Endodermal cell (in vitro differentiated cells): ENCODE measurements around the gene AK8. TPM values are rescaled to one million over a fixed set of nuclear protein-coding genes. Genes with fewer than 3 reads are reported as not detected.

ENCODE experiments used
- DNase-seq: peaks from one replicate; pipeline ENCODE4 v3.0.0-alpha.2; 2017
- H3K27ac ChIP-seq: 2 replicates; pipeline ENCODE4 v1.5.1; 2013; ENCODE audit warnings: mild to moderate bottlenecking, low read depth, low read length, moderate library complexity
- H3K27me3 ChIP-seq: 2 replicates; pipeline ENCODE4 v1.6.1; 2013; ENCODE audit warnings: mild to moderate bottlenecking, low read length, moderate library complexity; ENCODE audit not compliant: insufficient read depth, control insufficient read depth, poor library complexity, severe bottlenecking
- H3K36me3 ChIP-seq: 2 replicates; pipeline ENCODE4 v1.7.0; 2013; ENCODE audit warnings: mild to moderate bottlenecking, low read length, moderate library complexity; ENCODE audit not compliant: control insufficient read depth, insufficient read depth
- H3K4me1 ChIP-seq: one replicate; pipeline ENCODE4 v1.7.0; 2013; ENCODE audit warnings: low read length; ENCODE audit not compliant: control insufficient read depth, insufficient read depth
- H3K4me3 ChIP-seq: 2 replicates; pipeline ENCODE4 v1.5.1; 2013; ENCODE audit warnings: mild to moderate bottlenecking, low read length, moderate library complexity
- H3K9ac ChIP-seq: 2 replicates; pipeline ENCODE4 v1.6.1; 2013; ENCODE audit warnings: mild to moderate bottlenecking, low read length, moderate library complexity; ENCODE audit not compliant: poor library complexity, severe bottlenecking; ENCODE audit errors: extremely low read depth
- H3K9me3 ChIP-seq: 2 replicates; pipeline ENCODE4 v1.6.1; 2013; ENCODE audit warnings: mild to moderate bottlenecking, low read length, moderate library complexity; ENCODE audit not compliant: control insufficient read depth
- H3K27ac Mint-ChIP-seq: 2 replicates; pipeline ENCODE4 v1.8.0; 2020; ENCODE audit warnings: mixed read lengths
- H3K27me3 Mint-ChIP-seq: 2 replicates; pipeline ENCODE4 v1.8.0; 2021; ENCODE audit warnings: mild to moderate bottlenecking, mixed read lengths; ENCODE audit not compliant: insufficient read depth
- H3K36me3 Mint-ChIP-seq: 2 replicates; pipeline ENCODE4 v1.8.0; 2020; ENCODE audit warnings: low read depth, mixed read lengths
- H3K4me1 Mint-ChIP-seq: 2 replicates; pipeline ENCODE4 v1.8.0; 2020; ENCODE audit warnings: mixed read lengths
- H3K4me3 Mint-ChIP-seq: 2 replicates; pipeline ENCODE4 v1.8.0; 2020; ENCODE audit warnings: mild to moderate bottlenecking, moderate library complexity, mixed read lengths
- H3K9me3 Mint-ChIP-seq: 2 replicates; pipeline ENCODE4 v1.8.0; 2020; ENCODE audit warnings: mild to moderate bottlenecking, mixed read lengths
- CTCF ChIP-seq: fragments of 200-600 bp; sonication (generic); conservative IDR thresholded peaks from 2 replicates; pipeline ENCODE4 v1.5.0; 2021; ENCODE audit warnings: antibody characterized with exemption, mild to moderate bottlenecking
- WGBS, 2 experiments: methylation state at CpG; one replicate each; pipeline versions ENCODE4 v1.1.5 to v1.1.7; 2013; ENCODE audit warnings: missing lambda C conversion rate in 2 of 2, mixed read lengths in 1 of 2; ENCODE audit not compliant: insufficient coverage in 1 of 2, insufficient read length in 1 of 2; 5-methylcytosine and 5-hydroxymethylcytosine counted together
- total RNA-seq, 2 donors: library from RNA; stranded (reverse); fragmentation: NEBNext Ultra II Directional in 1 of 2; extraction: Animal tissue kit (Norgen Biotek cat#: 25700) in 1 of 2; gene quantifications; 2 replicates in 1 of 2; 3 replicates in 1 of 2; pipeline ENCODE4 v1.2.1, GENCODE V29; 2021

AK8 gene
- total RNA-seq, 2 donors from 2014 or later: 1.3 to 2.6 TPM

- Histone ChIP-seq H3K27ac (no peak overlapping the region), H3K9ac (no peak overlapping the region), H3K36me3 (no peaks in the 10 kb centered on the region), H3K9me3 (no peaks in the 10 kb centered on the region), H3K4me3 (no peak overlapping the region), H3K4me1 (no peaks in the 10 kb centered on the region), H3K27me3 (no peaks in the 10 kb centered on the region)
- peaks cover 12% of the 10 kb centered on the region for H3K4me1 Mint-ChIP-seq
- DNase-seq: peak; percentile 27
- no peak for TF ChIP-seq CTCF
- no peaks in the 10 kb centered on the region for H3K9me3 Mint-ChIP-seq
- H3K36me3 Mint-ChIP-seq: no peaks in the 10 kb centered on the region
- peaks cover 7% of the 10 kb centered on the region for H3K27me3 Mint-ChIP-seq
- H3K27ac Mint-ChIP-seq: no peak overlapping the region
- 96 to 98% methylated on average over 8 to 9 of the region's 9 CpGs for WGBS, 2 experiments
- H3K4me3 Mint-ChIP-seq: no peak overlapping the region
These were observed 123.0 kb downstream of the AK8 start for GRCh38 chr9:132755096-132755495.

GRCh38 chr9:132754236-132754635, 123.8 kb downstream of the AK8 start:
- DNase-seq: peak; percentile 24
- Histone ChIP-seq H3K27ac (no peak overlapping the region), H3K9me3 (no peaks in the 10 kb centered on the region), H3K27me3 (no peaks in the 10 kb centered on the region), H3K36me3 (no peaks in the 10 kb centered on the region), H3K4me1 (no peaks in the 10 kb centered on the region), H3K4me3 (no peak overlapping the region), H3K9ac (no peak overlapping the region)
- Mint-ChIP-seq H3K27ac (no peak overlapping the region), H3K27me3 (peaks cover 11% of the 10 kb centered on the region), H3K36me3 (no peaks in the 10 kb centered on the region), H3K4me1 (peaks cover 12% of the 10 kb centered on the region), H3K9me3 (no peaks in the 10 kb centered on the region), H3K4me3 (no peak overlapping the region)
- 76 to 87% methylated on average over 7 of the region's 7 CpGs for WGBS, 2 experiments
- TF ChIP-seq CTCF: no peak

- Mint-ChIP-seq H3K9me3 (no peaks in the 10 kb centered on the region), H3K27ac (no peak overlapping the region), H3K36me3 (no peaks in the 10 kb centered on the region), H3K4me1 (peaks cover 12% of the 10 kb centered on the region), H3K27me3 (peaks cover 12% of the 10 kb centered on the region), H3K4me3 (no peak overlapping the region)
- Histone ChIP-seq H3K9ac (no peak overlapping the region), H3K27me3 (no peaks in the 10 kb centered on the region), H3K27ac (no peak overlapping the region), H3K4me1 (no peaks in the 10 kb centered on the region), H3K4me3 (no peak overlapping the region), H3K9me3 (no peaks in the 10 kb centered on the region), H3K36me3 (no peaks in the 10 kb centered on the region)
- peak; percentile 51 for DNase-seq
- TF ChIP-seq CTCF: no peak
- WGBS, 2 experiments: 91 to 95% methylated on average over 5 to 7 of the region's 7 CpGs
These were observed 124.5 kb downstream of the AK8 start for GRCh38 chr9:132753593-132753880.
